AG09309 (cell line): ENCODE data around the gene ZFP36L1.

Experiments used
- DNase-seq: peaks from one replicate; pipeline ENCODE4 v3.0.0-alpha.2; 2010; ENCODE audit warnings: low read depth
- H3K4me3 ChIP-seq: 2 replicates; pipeline ENCODE4 v1.5.1; 2011; ENCODE audit warnings: mild to moderate bottlenecking, low read depth, low read length, moderate library complexity; ENCODE audit not compliant: control insufficient read depth
- CTCF ChIP-seq: IDR thresholded peaks from 2 replicates; pipeline ENCODE4 v1.5.1; 2011; ENCODE audit warnings: mild to moderate bottlenecking, low read depth, low read length, inconsistent platforms; ENCODE audit not compliant: insufficient read depth, control insufficient read depth; ENCODE audit errors: missing control alignments

The ZFP36L1 gene

GRCh38 chr14:68779761-68780323 lies 13.0 kb downstream of the ZFP36L1 start:
- peak; percentile 92 for DNase-seq
- no peak for TF ChIP-seq CTCF
- H3K4me3 ChIP-seq: no peak overlapping the region

GRCh38 chr14:68777644-68778043 lies 15.2 kb downstream of the ZFP36L1 start:
- no peak for TF ChIP-seq CTCF
- DNase-seq: no peak
- H3K4me3 ChIP-seq: no peak overlapping the region

GRCh38 chr14:68775614-68776126 lies 17.2 kb downstream of the ZFP36L1 start:
- no peak for DNase-seq
- no peak for TF ChIP-seq CTCF
- no peak overlapping the region for H3K4me3 ChIP-seq

GRCh38 chr14:68774771-68775613 lies 17.9 kb downstream of the ZFP36L1 start:
- no peak overlapping the region for H3K4me3 ChIP-seq
- peak; percentile 84 for DNase-seq

GRCh38 chr14:68772761-68773381 lies 20.0 kb downstream of the ZFP36L1 start:
- TF ChIP-seq CTCF: no peak
- DNase-seq: no peak
- no peak overlapping the region for H3K4me3 ChIP-seq

More at GRCh38 chr14:68774771-68775613, 17.9 kb downstream of the ZFP36L1 start:
- TF ChIP-seq CTCF: peak; percentile 29

GRCh38 chr14:68771631-68772030 lies 21.2 kb downstream of the ZFP36L1 start:
- TF ChIP-seq CTCF: no peak
- H3K4me3 ChIP-seq: no peak overlapping the region
- no peak for DNase-seq
